ENCODE results near the gene C9orf153. TPM values are rescaled to one million over a fixed set of nuclear protein-coding genes. Genes with fewer than 3 reads are reported as not detected.

The C9orf153 gene
- polyA plus RNA-seq, 1 of the 3 experiments (the other 2 are of a cell fraction): 0.03 TPM

GRCh38 chr9:86300701-86301100, 41.2 kb upstream of the C9orf153 start:
- ChIA-PET POLR2A (no interaction called here), CTCF (interaction anchor here (0.9 kb wide), 1 partner anchor 98 kb away, joined by 3 read pairs; no protein-coding TSS in a partner anchor)
- peaks cover 3% of the 10 kb centered on the region for H3F3A ChIP-seq (replicated peaks; ENCODE audit: insufficient read depth)
- H3K36me3 ChIP-seq (replicated peaks in 1 of 2; ENCODE audit: control insufficient read depth in 1 of 2, insufficient read depth in 2 of 2, low read length in 1 of 2): peaks cover 89 to 91% of the 10 kb centered on the region in 2 experiments
- no peak for DNase-seq
- H3K4me1 ChIP-seq (ENCODE audit: control insufficient read depth in 1 of 2, insufficient read depth in 2 of 2, low read depth in 1 of 2, low read length in 1 of 2): no peaks in the 10 kb centered on the region; a peak in 1 of 4 replicates
- no peaks in the 10 kb centered on the region for H3K9me2 ChIP-seq
- WGBS (ENCODE audit: low lambda C conversion rate): 96% methylated on average over 2 of the region's 2 CpGs
- H3K4me2 ChIP-seq: no peak overlapping the region
- no peak overlapping the region for H3K27ac ChIP-seq (ENCODE audit: low read depth in 2 of 2, low read length in 1 of 2)
- no peak overlapping the region for H2AFZ ChIP-seq (ENCODE audit: low read depth)
- no peak overlapping the region for H3K9ac ChIP-seq
- H3K9me3 ChIP-seq: no peaks in the 10 kb centered on the region
- H4K20me1 ChIP-seq (ENCODE audit: insufficient read depth): no peaks in the 10 kb centered on the region
- H3K79me2 ChIP-seq (ENCODE audit: insufficient read depth): no peaks in the 10 kb centered on the region
- no peak overlapping the region for H3K4me3 ChIP-seq (ENCODE audit: low read depth in 2 of 2, low read length in 1 of 2)
- no peaks in the 10 kb centered on the region for H3K27me3 ChIP-seq (ENCODE audit: insufficient read depth)
- no peak for TF ChIP-seq RAD21 (IDR thresholded peaks at IDR 0.05; ENCODE audit: low read length)
- no peak for TF ChIP-seq SIN3A (IDR thresholded peaks at IDR 0.05; ENCODE audit: borderline replicate concordance, low read depth, low read length)
- no peak for TF ChIP-seq EZH2phosphoT487 (IDR thresholded peaks at IDR 0.05; ENCODE audit: borderline replicate concordance, low read depth)
- TF ChIP-seq NRF1 (IDR thresholded peaks at IDR 0.05; ENCODE audit: low read depth, low read length): no peak
- no peak for TF ChIP-seq FOXM1 (IDR thresholded peaks at IDR 0.05; ENCODE audit: low read depth)
- TF ChIP-seq CTCF (IDR thresholded peaks at IDR 0.05): no peak
- TF ChIP-seq EP300 (IDR thresholded peaks at IDR 0.05; ENCODE audit: borderline replicate concordance in 1 of 2, low read depth in 1 of 2, low read length in 1 of 2): no peak
- TF ChIP-seq CHD2 (IDR thresholded peaks at IDR 0.05; ENCODE audit: low read length, partially characterized antibody): no peak
- no peak for TF ChIP-seq IRF3 (IDR thresholded peaks at IDR 0.05; ENCODE audit: low read depth, low read length)
- TF ChIP-seq FOXJ3 (CRISPR knock-in tag; IDR thresholded peaks at IDR 0.05): no peak
- no peak for TF ChIP-seq JUND (IDR thresholded peaks at IDR 0.05)
- no peak for TF ChIP-seq RFX5 (IDR thresholded peaks at IDR 0.05; ENCODE audit: low read length)
- no peak for TF ChIP-seq MAX (IDR thresholded peaks at IDR 0.05; ENCODE audit: low read depth)
- no peak for TF ChIP-seq TCF12 (IDR thresholded peaks at IDR 0.05)
- no peak for TF ChIP-seq REST (IDR thresholded peaks at IDR 0.05; ENCODE audit: low read depth, low read length)
- no peak for TF ChIP-seq RCOR1 (IDR thresholded peaks at IDR 0.05; ENCODE audit: low read length)
- no peak for TF ChIP-seq GABPA (IDR thresholded peaks at IDR 0.05; ENCODE audit: low read depth)
- no peak for TF ChIP-seq SMC3 (IDR thresholded peaks at IDR 0.05; ENCODE audit: low read depth, low read length)
